Stimulated activated CD4-positive, alpha-beta T cell treated with anti-CD3 and anti-CD28 coated beads, Interleukin-1b, Interleukin-23, amount 100 ng/mL, for 4 hours (primary cell): ENCODE measurements around the gene CDC20.
"Not testable (repeated sequence)": the region's sequence is repeated elsewhere in the genome, so short reads cannot be mapped to it uniquely, and the experiment has no call there.

Experiments
- DNase-seq, 2 donors: peaks; one replicate each; pipeline ENCODE4 v3.0.0-alpha.2; 2020; ENCODE audit warnings: low read depth in 2 of 2

Gene CDC20

DNA sequence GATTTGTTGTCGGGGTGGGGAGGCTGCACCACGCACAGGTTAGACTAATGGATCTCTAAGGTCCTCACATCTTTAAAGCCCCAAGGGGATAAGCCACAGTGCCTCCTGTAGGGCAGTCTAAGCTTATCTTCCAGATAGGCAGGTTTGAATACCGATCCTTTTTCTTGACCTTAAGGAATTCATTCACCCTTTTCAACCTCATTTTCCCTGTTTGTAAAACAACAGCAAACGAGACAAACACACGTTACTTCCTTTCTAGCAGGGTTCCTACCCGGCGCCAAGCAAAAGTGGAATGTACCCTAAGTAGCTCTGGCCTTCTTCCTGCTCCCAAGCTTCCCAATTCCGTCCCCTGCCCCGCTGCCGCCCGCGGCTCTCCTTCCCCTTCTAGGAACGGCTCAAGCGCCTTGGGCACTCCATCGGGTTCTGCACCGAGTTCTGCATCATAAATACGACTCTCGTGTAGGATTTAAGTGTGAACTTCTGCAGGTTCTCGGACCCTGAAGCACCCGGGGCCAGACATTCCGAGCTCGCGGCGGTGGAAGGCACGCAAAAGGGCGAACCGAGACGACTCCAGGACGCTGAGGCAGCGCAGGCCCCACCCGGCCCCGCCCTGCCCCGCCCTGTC is 548 bp upstream of the CDC20 start:
- no peak for DNase-seq

DNA sequence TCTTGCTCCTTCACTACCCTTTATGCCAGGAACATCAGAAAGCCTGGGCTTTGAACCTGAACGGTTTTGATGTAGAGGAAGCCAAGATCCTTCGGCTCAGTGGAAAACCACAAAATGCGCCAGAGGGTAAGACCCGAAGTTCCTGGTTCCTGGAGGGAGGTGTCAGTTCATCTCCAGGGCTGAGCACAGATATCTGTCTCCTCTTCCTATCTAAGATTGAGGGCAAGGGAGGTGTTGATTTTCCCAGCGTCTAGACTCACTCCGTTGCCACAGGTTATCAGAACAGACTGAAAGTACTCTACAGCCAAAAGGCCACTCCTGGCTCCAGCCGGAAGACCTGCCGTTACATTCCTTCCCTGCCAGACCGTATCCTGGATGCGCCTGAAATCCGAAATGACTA is 915 bp downstream of the CDC20 start:
- no peak for DNase-seq

DNA sequence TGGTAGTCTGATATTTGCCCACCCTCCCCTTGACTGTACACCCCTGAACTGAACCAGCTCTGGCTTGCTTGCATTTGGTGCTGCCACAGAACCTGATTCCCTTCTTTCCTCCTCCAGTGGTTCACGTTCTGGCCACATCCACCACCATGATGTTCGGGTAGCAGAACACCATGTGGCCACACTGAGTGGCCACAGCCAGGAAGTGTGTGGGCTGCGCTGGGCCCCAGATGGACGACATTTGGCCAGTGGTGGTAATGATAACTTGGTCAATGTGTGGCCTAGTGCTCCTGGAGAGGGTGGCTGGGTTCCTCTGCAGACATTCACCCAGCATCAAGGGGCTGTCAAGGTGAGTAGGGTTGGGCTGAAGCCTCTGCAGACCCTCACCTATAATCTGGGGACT is 1.8 kb downstream of the CDC20 start:
- DNase-seq: no peak

DNA sequence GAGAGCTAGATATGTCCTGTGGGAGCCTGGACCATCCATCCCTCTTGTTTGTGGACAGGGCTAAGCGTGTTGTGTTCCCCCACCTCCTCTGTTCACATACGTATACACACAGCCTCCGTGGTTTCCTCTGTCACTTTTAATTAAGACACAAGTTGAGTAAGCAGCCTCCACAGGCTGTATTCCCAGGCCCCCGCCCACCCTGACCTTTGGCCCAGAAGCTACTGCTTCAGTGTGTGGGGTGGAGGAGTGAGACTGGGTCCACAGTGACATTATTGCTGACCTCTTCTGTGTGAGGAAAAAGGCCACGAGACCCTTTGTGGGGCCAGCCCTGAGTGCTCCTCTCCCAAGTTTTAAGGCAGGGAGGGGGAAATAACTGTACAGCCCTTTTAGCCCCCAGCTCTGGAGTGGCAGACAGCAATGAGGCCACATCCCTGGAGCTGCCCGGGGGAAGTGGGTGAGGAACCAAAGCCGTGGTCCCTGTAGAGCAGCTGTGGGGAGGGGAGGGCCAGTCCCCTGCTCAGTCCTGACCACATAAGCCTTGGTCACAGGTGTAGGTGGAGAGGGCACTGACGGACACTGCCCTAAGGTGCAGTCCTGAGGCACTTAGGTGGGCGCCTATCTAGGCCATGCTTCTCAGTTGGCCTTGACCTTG is 4.6 kb downstream of the CDC20 start:
- DNase-seq: no peak

DNA sequence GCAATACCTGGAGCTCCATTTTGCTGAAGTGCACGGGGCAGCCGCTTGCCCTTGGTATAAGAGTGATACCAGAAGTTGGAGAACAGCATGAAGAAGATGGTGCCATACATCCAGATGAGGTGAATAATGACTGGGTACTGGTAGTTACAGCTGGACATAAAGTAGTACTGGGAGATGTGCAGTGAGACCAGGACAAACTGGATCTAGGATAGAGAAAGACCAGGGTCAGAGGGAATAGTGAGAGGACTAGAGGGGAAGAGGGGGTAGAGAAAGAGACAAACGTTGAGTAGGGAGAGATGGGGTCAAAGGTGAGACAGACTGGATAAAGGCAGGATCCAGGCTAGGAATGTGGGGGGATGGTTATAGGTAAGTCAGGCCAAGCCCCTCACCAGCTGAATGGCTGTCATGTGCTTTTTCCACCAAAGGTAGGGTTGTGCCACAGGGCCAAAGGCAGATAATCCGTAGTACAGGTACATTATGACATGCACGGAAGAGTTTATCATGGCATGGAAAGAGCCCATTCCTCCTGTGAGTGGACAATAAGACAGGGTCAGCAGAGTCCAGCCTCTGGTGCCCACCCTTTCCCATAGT is 5.2 kb downstream of the CDC20 start:
- DNase-seq: no peak

DNA sequence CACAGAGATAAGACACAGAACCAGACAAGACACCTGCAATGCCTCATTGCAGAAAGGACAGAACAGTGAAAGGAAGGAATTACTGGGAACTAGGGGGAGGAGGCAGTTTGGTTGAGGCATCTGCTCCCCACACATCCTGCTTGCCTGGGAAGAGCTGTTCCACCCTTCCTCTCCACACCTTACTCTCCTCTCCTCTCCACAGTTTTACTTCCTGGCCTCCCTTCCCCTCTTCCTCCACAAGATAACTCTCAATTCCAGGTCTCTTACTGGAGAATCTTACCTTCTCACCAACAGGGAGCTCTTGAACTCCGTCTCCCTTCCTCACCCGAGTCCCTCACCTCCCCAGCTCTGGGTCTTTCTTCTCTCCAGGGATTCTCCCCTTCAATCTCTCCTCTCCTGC is 6.9 kb downstream of the CDC20 start:
- no peak for DNase-seq

DNA sequence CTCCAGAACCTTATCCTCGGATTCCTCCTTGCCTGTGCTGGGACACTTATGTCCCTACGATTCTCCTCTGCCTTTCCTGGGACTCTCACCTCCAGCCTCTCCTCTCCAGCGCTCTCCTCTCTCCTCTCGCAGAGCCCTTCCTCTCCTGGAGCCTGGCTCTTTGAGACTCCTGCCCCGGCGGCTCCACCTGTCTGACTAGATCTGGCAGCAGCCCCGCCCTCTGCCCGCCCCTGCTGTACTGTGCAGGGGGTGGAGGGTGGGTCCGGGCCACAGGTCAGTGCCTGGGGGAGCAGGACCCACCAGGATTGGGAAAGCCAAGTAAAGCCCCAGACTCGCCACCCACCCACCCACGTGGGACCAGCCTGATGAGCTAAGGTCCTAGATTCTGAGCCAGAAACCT is 7.4 kb downstream of the CDC20 start:
- DNase-seq: no peak

DNA sequence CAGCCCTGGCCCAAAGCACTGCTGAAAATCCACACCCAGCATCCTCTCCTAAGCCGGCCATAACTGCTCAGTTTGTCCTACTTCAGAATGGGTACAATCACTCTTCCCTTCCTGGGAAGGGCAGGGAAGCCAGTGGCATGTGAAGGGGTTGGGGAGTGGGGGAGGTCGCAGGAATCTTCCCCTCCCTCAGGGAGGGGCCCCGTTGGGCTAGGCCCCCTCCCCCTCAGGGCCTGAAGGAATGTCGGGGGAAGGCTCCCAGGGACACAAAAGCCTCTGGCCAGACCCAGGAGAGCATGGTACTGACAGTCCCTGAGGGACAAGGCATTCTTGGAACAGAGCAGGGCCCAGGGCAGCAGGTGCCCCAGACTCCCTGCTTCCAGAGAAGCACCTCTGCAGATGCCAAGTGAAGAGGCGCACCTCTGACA is 7.8 kb downstream of the CDC20 start:
- DNase-seq: no peak

DNA sequence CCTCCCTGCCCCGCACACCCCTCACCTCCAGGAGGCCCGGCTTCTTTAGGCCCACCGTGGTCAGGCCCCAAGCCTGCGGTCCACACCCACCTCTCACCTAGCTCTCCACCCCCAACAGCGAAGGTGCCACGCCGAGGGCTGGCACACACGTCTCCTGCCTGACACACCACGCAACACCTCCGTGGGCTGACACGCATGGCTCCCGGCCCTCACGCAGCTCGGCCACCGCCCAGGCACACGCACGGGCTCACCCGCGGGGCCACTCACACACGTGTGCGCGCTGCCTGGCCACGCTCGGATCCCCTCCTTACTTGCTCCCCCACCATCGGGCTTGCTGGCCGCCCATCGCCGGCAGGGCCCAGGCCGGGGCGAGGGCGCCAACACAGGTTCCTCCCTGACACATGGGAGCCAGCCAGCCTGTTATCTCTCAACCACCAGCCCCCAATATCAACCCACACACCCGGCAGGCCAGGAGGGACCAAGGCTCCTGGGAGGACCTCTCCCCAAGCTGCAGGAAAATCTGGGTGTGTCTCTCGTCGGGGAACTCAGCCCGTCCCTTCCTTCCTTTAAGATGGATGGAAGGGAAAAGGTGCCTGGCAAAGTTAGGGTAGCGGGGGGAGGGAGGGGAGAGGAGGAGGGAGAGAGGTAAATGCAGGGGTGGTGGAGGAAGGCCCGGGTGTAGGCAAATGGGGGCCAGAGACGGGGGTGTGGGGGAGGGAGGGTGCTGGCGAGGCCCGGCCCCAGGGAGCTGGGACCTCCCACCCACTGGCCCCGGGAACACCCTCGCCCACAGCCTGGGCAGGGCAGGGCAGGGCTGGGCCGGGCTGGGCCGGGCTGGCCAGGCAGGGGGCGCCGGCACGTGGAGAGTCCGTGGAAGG is 8.5 kb downstream of the CDC20 start:
- DNase-seq: peak in 1 of 2 donors; percentile 27

DNA sequence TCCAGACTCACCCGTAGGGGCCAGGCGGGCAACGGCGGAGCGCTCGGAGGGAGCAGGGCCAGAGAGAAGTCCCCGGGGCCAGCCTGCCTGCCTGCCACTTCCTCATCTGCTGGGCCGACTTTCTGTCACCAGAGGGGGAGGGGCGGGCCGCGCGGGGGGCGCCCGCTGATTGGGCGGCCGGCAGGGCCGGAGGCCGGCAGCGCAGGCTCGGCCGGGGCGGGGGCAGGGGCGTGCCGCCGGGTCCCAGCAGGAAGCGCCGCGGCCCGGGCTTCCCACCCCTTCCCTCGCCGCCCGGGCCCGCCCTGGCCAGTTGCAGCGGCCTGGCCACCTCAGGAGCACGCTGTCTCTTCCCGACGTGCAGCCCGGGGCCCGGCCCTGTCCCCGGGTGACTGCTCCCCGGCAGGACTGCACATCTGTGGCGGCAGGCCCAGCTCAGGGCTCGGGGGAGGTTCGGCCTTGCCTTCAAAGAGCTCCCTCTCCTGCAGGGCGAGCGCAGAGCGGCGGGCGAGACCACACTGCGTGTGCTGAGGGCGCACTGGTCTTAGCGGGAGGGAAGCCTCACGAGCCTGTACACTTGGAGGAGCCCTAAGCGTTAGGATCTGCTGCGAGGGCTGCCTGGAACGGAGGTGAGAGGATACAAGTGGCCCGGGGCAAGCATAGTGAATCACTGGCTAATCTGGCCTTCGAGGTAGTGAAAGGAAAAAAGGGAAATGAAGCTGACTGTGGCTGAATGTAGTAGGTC is 9.3 kb downstream of the CDC20 start, which contains the start of gene ELOVL1:
TSS of gene ELOVL1 (minus strand) at position 108 of the 742 bp plus-strand sequence. CDS start 2,402 bp downstream, outside the sequence.
- peak; percentile 70 to 94 for DNase-seq

DNA sequence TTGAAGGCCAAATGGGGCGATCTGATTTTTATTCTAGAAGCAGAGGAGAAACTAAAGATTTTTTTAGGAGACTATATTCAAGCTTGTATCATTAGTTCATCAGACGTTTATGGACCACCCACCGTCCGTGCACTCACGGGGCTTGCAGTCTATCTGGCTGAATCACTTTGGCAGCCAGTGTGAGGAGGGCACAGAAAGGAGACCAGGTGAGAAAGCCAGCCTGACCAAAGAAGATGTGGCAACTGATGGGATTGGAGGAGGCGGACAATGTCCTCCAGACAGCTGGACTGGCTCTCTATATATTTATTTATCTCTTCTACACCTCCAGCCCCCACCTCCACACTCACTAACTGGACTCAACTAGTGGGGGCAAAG is 9.9 kb downstream of the CDC20 start:
- no peak for DNase-seq

DNA sequence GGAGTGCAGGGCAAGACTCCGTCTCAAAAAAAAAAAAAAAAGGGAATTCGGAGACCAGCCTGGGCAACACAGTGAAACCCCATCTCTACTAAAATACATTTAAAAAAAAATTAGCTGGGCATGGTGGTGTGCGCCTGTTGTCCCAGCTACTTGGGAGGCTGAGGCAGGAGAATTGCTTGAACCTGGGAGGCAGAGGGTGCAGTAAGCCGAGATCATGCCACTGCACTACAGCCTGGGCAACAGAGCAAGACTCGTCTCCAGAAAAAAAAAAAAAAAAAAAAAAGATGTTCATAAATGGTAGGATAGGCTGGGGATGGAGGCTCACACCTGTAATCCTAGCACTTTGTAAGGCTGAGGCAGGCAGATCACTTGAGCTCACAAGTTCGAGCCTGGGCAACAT is 11.0 kb downstream of the CDC20 start:
- not testable (repeated sequence) for DNase-seq

DNA sequence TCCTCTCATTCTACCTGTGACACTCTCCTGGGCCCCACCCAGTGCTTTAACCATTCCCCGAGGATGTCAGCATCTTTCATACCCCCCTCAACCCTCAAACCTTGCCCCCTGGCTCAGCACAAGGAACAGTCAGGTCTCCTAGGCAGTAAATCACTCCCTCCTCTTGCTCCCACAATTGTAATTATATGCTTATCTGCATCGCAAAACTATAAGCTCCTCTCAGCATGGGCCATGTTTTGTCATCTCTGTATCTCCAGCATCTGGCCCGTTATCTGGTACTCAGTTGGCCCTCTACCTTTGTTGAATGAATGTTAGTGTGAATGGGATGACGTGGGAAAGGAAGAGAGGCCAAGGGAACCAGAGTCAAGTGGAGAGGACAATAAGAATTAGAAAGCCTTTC is 11.8 kb downstream of the CDC20 start:
- no peak for DNase-seq

DNA sequence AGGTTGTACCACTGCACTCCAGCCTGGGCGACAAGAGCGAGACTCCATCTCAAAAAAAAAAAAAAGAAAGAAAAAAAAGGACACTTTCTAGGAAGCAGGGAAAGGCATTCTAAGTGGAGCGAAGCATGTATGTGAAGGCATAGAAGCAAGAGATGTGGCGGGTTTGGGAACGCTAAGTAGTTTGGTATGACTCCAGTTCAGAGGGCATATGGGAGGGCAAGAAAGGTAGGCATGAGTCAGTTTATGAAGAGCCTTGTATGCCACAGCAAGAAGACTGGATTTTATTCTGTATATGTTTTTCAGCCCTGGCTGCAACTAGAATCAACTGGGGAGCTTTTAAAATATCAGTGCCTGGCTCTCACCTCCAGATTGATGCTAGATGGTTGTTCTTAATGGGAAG is 13.4 kb downstream of the CDC20 start:
- DNase-seq: no peak

DNA sequence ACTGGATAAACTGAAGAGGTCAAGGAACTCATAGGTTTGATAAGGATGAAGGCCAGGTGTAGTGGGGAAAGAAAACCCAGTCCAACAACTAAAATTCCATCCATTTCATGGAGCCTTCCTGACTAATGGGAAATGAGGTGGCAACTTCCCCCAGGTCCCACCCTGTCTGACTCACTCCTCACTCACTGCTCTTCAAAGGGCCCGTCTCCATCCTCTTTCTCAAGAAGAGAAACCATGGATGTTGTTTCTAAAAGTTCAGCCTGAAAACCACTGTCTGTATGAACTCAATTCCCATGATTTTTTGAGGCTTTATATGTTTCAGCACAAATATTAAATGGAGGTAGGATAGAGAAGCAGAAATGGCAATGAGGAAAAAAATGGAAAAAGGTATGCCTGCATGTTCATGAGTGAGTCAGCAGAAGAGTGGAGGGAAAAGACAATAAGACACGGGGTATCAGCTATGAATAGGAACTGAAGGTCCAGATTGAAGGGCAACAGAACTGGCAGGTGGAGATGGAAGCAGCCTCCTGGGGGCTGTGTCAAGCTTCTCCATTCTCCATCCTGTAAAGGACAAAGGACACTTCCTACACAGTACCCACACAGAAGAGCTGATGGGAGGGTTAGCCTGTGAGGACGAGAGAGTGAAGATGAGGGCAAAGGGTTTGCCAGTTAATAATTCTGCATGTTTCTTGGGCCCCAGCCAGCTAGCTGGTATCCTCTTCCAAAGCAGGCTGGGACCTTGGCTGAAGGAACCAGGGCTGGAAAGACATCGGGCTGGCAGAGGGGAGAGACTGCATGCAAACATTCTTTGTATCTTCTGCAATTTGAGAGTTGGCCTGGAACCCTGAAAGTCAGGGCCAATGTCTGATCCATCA is 14.5 kb downstream of the CDC20 start:
- DNase-seq: no peak

DNA sequence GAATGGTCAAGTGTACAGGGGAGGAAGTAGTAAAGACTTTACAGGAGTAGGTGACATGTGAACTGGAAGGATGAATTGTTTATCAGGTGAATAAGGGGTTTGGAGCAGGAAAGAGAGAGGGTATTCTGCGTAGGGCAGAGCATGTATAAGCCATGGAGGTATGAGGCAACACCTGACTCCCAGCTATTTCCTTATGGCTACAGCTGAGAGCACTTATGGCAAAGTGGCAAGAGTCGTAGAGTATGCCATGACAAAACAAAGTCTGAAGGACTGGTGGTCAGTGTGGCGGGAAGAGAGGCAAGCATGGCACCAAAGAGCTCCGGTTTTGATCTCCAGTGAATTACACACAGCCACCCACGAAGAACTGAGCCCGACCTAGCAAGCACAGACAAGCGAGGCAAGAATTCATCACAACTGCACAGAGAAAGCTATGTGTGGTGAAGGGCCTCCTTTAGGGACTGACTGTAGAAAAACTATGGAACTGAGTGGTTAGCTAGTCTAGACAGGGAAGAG is 18.0 kb downstream of the CDC20 start:
- no peak for DNase-seq

DNA sequence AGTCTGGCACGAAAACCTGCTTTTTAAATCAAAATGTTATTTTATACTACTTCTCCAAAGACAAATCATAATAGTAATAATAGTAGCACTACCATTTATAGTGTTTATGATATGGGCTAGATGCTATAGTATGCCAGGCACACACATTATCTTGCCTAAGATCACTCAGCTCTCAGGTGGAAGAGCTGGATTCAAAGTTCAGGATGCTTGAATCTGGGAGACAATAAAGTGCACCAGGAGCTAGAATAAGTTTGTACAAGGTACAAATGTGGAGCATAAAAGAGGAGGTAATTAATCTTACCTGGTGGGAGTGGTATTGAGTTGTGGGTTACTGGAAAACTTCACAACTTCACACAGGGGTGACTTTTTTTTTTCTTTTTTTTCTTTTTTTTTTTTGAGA is 19.1 kb downstream of the CDC20 start:
- no peak for DNase-seq

DNA sequence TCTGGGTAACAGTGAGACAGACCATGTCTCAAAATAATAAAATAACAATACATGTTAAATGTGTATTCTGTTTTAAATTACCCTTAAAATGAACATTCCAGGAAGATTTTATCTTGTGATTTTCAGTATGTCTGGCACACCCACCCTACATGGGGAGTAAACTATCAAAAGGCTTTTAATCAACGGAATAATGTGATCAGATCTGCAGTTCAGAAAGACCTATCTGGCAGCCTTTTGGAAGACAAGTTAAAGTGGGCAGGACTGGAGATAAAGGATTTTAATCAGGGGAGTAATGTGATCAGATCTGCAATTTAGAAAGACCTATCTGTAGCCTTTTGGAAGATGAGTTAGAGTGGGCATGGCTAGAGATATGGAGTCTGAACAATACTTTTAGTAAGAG is 20.7 kb downstream of the CDC20 start:
- no peak for DNase-seq

DNA sequence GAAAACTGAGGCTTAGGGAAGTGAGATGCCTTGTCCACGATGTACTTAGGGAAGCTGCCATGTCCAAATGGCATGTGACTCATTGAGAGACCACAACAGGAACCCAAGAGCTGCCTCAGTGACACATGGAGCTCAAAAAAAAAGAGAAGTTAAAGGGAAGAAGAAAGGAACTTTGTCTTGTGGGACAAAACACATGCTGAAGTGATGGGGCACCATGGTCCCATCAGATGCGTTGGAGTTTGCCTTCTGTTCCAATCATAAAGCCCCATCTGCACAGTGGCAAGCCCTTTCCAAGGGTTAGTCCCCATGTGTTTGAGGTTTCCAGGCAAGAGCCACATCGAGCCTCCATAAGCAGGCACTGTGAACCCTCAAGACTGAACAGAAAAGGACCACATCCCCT is 22.8 kb downstream of the CDC20 start:
- no peak for DNase-seq

DNA sequence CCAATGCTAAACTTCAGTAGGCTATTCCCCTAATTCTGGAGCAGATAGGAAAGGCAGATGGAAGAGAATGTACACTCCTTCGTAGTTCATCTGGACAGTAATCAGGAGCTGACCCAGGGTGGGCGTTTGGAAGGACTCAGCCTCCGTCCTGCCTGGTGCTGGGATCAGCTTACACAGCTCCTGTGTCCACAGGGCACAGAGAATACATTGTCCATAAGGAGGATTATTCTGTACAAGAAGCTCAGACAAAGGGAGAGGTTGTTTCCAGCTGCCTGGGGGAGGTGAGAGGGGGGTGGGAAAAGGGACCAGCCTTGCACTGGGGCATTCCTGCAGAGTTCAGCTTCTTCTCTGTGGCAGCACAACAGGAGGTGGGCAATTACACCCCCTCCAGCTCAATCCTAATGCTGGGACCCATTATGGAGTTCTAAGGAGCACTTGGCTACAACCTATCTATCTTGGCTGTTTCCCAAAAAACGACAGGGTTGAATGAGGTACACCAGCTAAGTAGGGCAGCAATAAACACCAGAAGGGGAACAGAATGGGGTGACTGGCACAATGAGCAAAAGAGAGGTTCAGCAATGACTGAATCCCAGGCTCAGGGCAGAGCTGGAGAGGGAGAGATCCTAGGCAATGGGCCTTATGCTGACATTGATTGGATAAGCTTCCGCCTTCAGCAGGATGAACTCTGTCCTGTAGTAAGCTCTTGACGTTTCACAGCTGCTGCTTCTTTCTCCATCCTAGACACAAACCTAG is 23.4 kb downstream of the CDC20 start:
- no peak for DNase-seq
